HCT116 (cell line): ENCODE measurements around the gene KLF11. TPM values are rescaled to one million over a fixed set of nuclear protein-coding genes. Genes with fewer than 3 reads are reported as not detected.

Experiments
- ATAC-seq: fragments of 200-7000 bp; cut with Tn5 transposase; 2 replicates; pipeline ENCODE4 v1.9.1; 2020; ENCODE audit warnings: mild to moderate bottlenecking, moderate library complexity
- BruUV-seq: library from RNA; stranded (reverse); fragments of 400-500 nt; replicated peaks from 2 replicates; lab custom pipeline; 2021; lab: Mats Ljungman, UMichigan
- CTCF ChIA-PET: fragments of 300-600 bp; sonication (Branson Sonifier 250); formaldehyde crosslinking; loops from one replicate; lab custom pipeline; 2021; ENCODE audit warnings: antibody characterized with exemption; lab: Charles Lee
- POLR2A ChIA-PET: fragments of 300-600, 350-600 bp; sonication (Branson Sonifier 250); formaldehyde crosslinking; loops from one replicate; lab custom pipeline; 2021; ENCODE audit warnings: antibody characterized with exemption; lab: Charles Lee
- RAD21 ChIA-PET, 2 experiments: fragments of 300-600 bp; sonication (Branson Sonifier 250); formaldehyde crosslinking; loops; one replicate each; lab custom pipeline; 2023; ENCODE audit warnings: low total read pairs in 2 of 2; ENCODE audit not compliant: uncharacterized antibody in 2 of 2, unreplicated experiment in 2 of 2, low non-redundant PET in 1 of 2; lab: Charles Lee
- DNase-seq: peaks from one replicate; pipeline ENCODE4 v3.0.0-alpha.2; 2010; ENCODE audit warnings: low read depth, low spot score
- H2AFZ ChIP-seq: fragments of 200-600 bp; shearing (Covaris generic), sonication (generic); 2 replicates; pipeline ENCODE4 v1.6.1; 2017; ENCODE audit warnings: low read depth, mixed run types, mixed read lengths, antibody characterized with exemption, low read length; ENCODE audit not compliant: poor library complexity, severe bottlenecking
- H3K27ac ChIP-seq: 2 replicates; pipeline ENCODE4 v1.5.1; 2012; ENCODE audit warnings: low read depth, low read length
- H3K27me3 ChIP-seq: fragments of 200-600 bp; sonication (generic); 2 replicates; pipeline ENCODE4 v1.6.1; 2016; ENCODE audit warnings: mixed run types, low read length, mixed read lengths; ENCODE audit not compliant: insufficient read depth
- H3K36me3 ChIP-seq, 2 experiments: fragments of 200-500 bp in 1 of 2; fragments of 200-600 bp in 1 of 2; sonication (Bioruptor generic) in 1 of 2; sonication (generic) in 1 of 2; 2 replicates each; pipeline versions ENCODE4 v1.5.1 to v1.6.1; 2014 to 2016; ENCODE audit warnings: low read length in 2 of 2, inconsistent platforms in 1 of 2, mixed read lengths in 1 of 2, mixed run types in 1 of 2; ENCODE audit not compliant: insufficient read depth in 2 of 2, control insufficient read depth in 1 of 2
- H3K4me1 ChIP-seq, 2 experiments: fragments of 200-600 bp in 1 of 2; sonication (generic) in 1 of 2; 2 replicates each; pipeline versions ENCODE4 v1.5.1 to v1.6.1; 2012 to 2017; ENCODE audit warnings: low read length in 2 of 2, inconsistent platforms in 1 of 2, mild to moderate bottlenecking in 1 of 2, mixed read lengths in 1 of 2, mixed run types in 1 of 2, moderate library complexity in 1 of 2; ENCODE audit not compliant: insufficient read depth in 2 of 2, control insufficient read depth in 1 of 2
- H3K4me2 ChIP-seq: fragments of 200-600 bp; sonication (generic); 2 replicates; pipeline ENCODE4 v1.6.1; 2017; ENCODE audit warnings: mixed run types, low read length, mixed read lengths
- H3K4me3 ChIP-seq, 2 experiments: fragments of 200-600 bp in 1 of 2; sonication (generic) in 1 of 2; replicated peaks in 1 of 2; 2 replicates each; pipeline ENCODE4 v1.5.1; 2011 to 2016; ENCODE audit warnings: low read length in 2 of 2, control low read depth in 1 of 2, low read depth in 1 of 2, mild to moderate bottlenecking in 1 of 2, mixed read lengths in 1 of 2, mixed run types in 1 of 2
- H3K79me2 ChIP-seq: fragments of 200-600 bp; sonication (generic); 2 replicates; pipeline ENCODE4 v1.6.1; 2017; ENCODE audit warnings: mild to moderate bottlenecking, mixed run types, low read length, moderate library complexity, mixed read lengths; ENCODE audit not compliant: insufficient read depth
- H3K9ac ChIP-seq: fragments of 200-600 bp; sonication (generic); 2 replicates; pipeline ENCODE4 v1.6.1; 2016; ENCODE audit warnings: low read length, mixed read lengths
- H3K9me2 ChIP-seq: fragments of 200-600 bp; sonication (generic), shearing (Covaris generic); 2 replicates; pipeline ENCODE4 v1.6.1; 2017; ENCODE audit warnings: mixed run types, mild to moderate bottlenecking, moderate library complexity; ENCODE audit not compliant: insufficient read depth
- H3K9me3 ChIP-seq, 2 experiments: fragments of 200-500 bp in 1 of 2; fragments of 200-600 bp in 1 of 2; sonication (Bioruptor generic) in 1 of 2; sonication (generic) in 1 of 2; 2 replicates each; pipeline ENCODE4 v1.6.1; 2014 to 2017; ENCODE audit warnings: low read length in 2 of 2, mixed read lengths in 2 of 2, inconsistent platforms in 1 of 2, low read depth in 1 of 2, mild to moderate bottlenecking in 1 of 2, mixed run types in 1 of 2, moderate library complexity in 1 of 2; ENCODE audit not compliant: control insufficient read depth in 1 of 2, insufficient read depth in 1 of 2
- H4K20me1 ChIP-seq: fragments of 200-600 bp; sonication (generic), shearing (Covaris generic); 2 replicates; pipeline ENCODE4 v1.6.1; 2017; ENCODE audit warnings: mixed run types, mild to moderate bottlenecking, moderate library complexity; ENCODE audit not compliant: insufficient read depth
- POLR2A ChIP-seq: IDR thresholded peaks from 2 replicates; pipeline ENCODE4 v1.7.0; 2011; ENCODE audit warnings: borderline replicate concordance; ENCODE audit not compliant: insufficient read depth, insufficient read length; ENCODE audit errors: extremely low read depth
- RAD21 ChIP-seq: IDR thresholded peaks from 2 replicates; pipeline ENCODE4 v1.6.1; 2012; ENCODE audit warnings: low read depth, mild to moderate bottlenecking
- REST ChIP-seq: IDR thresholded peaks from 2 replicates; pipeline ENCODE4 v1.6.1; 2012; ENCODE audit warnings: low read depth
- intact Hi-C: fragments of 100-400 bp; cut with micrococcal nuclease; formaldehyde crosslinking; loops from 2 replicates; pipeline ENCODE4 v1.10.0; 2022
- total RNA-seq: library from RNA; stranded (reverse); gene quantifications from one replicate; pipeline ENCODE4 v1.2.1, GENCODE V29; 2021; ENCODE audit not compliant: unreplicated experiment

The KLF11 gene
- total RNA-seq, 1 experiment from 2014 or later, result 9.0 TPM

DNA sequence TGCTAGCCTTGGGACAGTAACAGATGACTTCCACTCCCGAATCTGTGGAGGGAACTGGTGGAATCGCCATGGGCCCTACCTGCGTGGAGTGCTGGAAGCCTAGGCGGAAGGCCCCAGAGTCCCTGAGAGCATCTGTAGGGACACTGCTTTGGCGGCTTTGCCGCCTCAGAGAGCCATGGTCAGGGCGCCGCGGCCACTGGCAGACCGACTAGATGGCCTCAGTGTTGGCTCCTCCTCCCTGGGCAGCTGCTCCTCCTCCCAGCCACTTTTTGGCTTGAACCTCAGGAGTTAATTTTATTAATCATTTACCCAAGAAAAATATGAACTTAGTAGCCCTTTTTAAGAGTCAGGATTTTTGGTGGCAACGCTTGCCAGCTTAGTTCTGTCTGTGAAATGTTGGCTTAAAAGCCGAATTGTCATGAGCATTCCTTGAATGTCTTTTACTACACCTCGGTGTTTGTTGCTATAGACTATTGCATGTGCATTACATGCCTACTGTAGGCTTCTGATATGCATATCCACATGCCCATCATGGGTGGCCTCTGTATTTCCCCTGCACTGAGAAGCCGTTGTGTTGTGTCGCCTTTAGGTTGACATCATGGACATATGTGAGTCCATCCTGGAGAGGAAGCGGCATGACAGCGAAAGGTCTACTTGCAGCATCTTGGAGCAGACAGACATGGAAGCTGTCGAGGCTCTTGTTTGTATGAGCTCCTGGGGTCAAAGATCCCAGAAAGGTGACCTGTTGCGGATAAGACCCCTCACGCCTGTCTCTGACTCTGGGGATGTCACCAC, 2.4 kb downstream of the KLF11 start:
- CTCF ChIA-PET, result interaction anchor here (0.6 to 6.0 kb wide), 4 partner anchors 22 to 246 kb away, joined by 3 to 36 read pairs (median 12); no protein-coding TSS in a partner anchor
- peaks cover 4 to 8% of the 10 kb centered on the region in 2 experiments; a peak in 1 of 4 replicates for H3K9me3 ChIP-seq
- peaks cover 0 to 4% of the 10 kb centered on the region in 2 experiments; a peak in 2 of 4 replicates for H3K36me3 ChIP-seq
- no peak overlapping the region for H3K4me3 ChIP-seq
- no peak overlapping the region for H3K27ac ChIP-seq
- no peaks in the 10 kb centered on the region for H4K20me1 ChIP-seq
- RAD21 ChIA-PET, result no interaction called here
- BruUV-seq, result no TSS peak
- H2AFZ ChIP-seq, result no peak overlapping the region
- intact Hi-C loops, result loop anchor here (10.0 kb wide), 1 partner anchor 491 kb away; the partner anchor contains the start of gene ADAM17
- H3K9ac ChIP-seq, result no peak overlapping the region
- no peaks in the 10 kb centered on the region for H3K27me3 ChIP-seq
- DNase-seq, result no peak
- no peak overlapping the region for H3K4me2 ChIP-seq
- no peak for ATAC-seq
- POLR2A ChIA-PET, result no interaction called here
- TF ChIP-seq RAD21 (no peak), REST (no peak), POLR2A (no peak)
- peaks cover 3 to 15% of the 10 kb centered on the region in 2 experiments; a peak in 1 of 4 replicates for H3K4me1 ChIP-seq
- H3K9me2 ChIP-seq, result no peaks in the 10 kb centered on the region
- no peaks in the 10 kb centered on the region for H3K79me2 ChIP-seq
